Erythroblast (primary cell): ENCODE results near the gene ANKRD13C.
A peak's percentile ranks its signal among the peaks of the same experiment; 100 is the strongest.

Experiments
- GATA1 ChIP-seq: IDR thresholded peaks from 2 replicates; pipeline ENCODE4 v1.6.1; 2011; ENCODE audit warnings: low read depth, mild to moderate bottlenecking, control low read depth, low read length, moderate library complexity
- POLR2A ChIP-seq: IDR thresholded peaks from 2 replicates; pipeline ENCODE4 v1.6.1; 2011; ENCODE audit warnings: mild to moderate bottlenecking, low read length

DNA sequence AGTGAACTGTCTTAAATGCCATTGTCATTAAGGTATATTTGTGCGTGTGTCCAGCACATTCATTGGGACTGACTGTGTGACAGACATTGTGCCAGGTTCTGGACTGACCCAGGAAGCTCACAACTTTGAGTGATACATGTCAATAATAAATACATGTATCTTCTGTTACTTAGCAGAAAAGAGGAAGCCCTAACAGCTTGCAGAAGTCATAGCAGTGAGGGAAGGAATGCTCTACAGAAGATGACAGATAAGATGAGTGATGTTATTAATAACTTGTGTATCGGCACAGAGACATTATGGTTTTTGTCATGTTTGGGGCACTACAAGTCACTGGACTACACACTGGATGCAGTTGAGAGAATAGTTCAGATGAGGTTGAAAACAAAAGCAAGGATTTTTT, 134.5 kb downstream of the ANKRD13C start:
- TF ChIP-seq POLR2A (peak; percentile 6), GATA1 (no peak)
